ENCODE measurements around the gene CASTOR2.
"Not testable (repeated sequence)": the region's sequence is repeated elsewhere in the genome, so short reads cannot be mapped to it uniquely, and the experiment has no call there.

CASTOR2 gene

DNA sequence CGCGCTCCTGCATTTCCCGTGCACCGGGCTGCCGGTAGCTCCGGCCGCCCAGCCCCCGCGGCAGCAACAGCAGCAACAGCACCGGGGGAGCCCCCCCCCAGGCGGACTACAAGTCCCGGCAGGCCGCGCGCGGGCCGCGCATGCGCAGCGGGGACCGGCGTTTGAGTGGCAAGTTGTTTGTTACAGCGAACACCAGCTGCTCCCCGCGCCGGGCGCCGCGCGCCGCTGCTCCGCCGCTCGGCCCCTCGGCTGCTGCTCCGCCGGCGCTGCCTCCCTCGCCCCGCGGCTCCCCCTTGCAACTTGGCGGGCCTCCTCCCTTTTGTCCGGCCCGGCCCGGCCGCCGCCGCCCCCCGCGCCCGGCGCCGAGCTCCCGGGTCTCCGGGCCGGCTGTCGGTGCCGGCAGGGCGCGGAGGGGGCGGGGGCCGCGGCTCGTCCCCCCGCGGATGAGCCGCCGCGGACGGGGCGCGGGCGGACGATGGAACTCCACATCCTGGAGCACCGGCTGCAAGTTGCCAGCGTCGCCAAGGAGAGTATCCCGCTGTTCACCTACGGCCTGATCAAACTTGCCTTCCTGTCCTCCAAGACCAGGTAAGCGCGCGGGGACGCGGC, at the start of gene CASTOR2:
Gene CASTOR2, plus strand, starts transcription at position 195 of the 609 bp plus-strand sequence. Its CDS starts 281 bp downstream, at position 476.
- DNase-seq = not testable (repeated sequence)

DNA sequence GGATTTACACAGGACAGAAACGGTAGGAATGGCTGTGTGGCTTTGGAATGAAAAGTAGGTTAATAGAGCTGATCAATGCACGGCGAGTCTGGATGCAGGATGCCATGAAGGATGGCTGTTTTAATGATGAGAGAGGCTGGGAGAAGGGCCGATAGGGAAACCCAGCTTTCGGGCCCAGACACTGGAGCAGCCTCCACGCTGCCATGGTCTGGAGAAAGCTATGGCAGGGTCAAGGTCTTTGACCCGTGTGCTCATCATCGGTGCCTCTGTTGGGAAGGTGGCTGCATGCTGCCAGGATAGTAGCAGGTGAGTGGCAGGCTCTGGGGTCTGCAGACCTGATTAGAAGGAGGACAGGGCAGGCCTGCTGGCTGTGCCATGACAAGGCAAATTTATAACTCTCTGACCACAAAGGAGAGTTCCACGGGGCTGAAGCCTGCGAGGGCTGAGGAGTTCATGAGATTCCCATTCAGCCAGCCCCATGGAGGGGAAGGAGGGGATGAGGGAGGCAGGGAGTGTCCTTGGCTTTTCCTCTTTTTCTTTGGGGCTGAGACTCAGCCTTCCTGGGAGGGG, 42.1 kb upstream of the CASTOR2 start:
- not testable (repeated sequence) for DNase-seq

- not testable (repeated sequence) for DNase-seq
Observed at GRCh38 chr7:74923644-74924043, 40.9 kb upstream of the CASTOR2 start.

GRCh38 chr7:74926968-74927367, 37.5 kb upstream of the CASTOR2 start:
- DNase-seq = not testable (repeated sequence)

GRCh38 chr7:74931563-74932328, 32.8 kb upstream of the CASTOR2 start:
- not testable (repeated sequence) for DNase-seq

GRCh38 chr7:74939429-74939828, 25.1 kb upstream of the CASTOR2 start:
- DNase-seq = not testable (repeated sequence)

- not testable (repeated sequence) for DNase-seq
Observed at GRCh38 chr7:74941302-74942069, 23.0 kb upstream of the CASTOR2 start.

DNA sequence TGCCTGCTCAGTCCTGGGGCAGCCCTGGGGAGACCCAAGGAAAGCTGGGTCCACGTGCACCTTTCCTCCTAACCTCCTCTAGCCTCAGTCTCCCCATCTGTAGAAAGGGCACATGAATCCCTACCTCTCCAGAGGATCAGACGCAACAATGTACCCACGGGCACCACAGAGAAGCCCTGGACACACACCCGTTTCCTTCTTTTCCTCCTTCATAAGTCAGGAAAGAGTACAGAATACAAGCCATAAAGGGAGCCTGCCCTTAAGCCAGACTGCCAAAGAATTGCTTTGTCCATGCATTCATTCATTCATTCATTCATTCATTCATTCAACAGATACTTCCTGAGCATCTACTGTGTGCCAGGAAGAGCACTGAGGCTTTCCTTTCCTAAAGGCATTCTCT, 20.6 kb upstream of the CASTOR2 start:
- DNase-seq = not testable (repeated sequence)

- not testable (repeated sequence) for DNase-seq
Observed at GRCh38 chr7:74947741-74948140, 16.8 kb upstream of the CASTOR2 start.

DNA sequence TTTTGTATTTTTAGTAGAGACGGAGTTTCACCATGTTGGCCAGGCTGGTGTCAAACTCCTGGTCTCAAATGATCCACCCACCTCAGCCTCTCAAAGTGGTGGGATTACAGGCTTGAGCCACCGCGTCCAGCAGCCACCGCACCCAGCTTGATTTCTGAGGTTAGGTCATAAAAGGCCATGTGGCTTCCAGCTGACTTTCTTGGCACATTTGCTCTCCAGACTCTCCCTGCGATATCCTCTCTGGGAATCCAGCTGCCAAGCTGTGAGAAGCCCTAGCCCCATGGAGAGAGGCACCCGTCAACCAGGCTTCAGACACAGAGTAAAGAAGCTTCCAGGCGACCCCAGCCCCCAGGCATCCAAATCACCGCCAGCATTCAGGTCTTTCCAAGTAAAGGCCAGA, 10.7 kb upstream of the CASTOR2 start:
- DNase-seq = not testable (repeated sequence)

DNA sequence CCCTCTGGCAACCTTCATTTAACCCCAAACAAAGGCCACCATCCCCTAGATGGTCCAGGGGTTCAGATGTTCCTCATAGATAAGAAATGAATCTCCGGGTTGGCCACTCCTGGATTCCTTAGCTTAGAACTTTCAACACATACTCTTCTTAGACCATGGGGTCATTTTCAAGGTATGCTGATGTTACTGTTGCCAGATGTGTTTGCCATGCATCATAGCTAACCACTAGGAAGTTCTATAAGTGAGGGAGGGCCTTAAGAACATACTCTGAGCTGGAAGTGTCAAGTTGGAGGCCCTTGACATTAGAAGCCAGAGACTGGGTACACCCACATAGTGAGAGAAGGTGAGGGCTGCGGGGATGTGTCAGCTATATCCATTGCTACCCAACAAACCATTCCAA, 6.2 kb upstream of the CASTOR2 start:
- not testable (repeated sequence) for DNase-seq

- DNase-seq = not testable (repeated sequence)
Observed at GRCh38 chr7:74963704-74964510, 598 bp upstream of the CASTOR2 start.

DNA sequence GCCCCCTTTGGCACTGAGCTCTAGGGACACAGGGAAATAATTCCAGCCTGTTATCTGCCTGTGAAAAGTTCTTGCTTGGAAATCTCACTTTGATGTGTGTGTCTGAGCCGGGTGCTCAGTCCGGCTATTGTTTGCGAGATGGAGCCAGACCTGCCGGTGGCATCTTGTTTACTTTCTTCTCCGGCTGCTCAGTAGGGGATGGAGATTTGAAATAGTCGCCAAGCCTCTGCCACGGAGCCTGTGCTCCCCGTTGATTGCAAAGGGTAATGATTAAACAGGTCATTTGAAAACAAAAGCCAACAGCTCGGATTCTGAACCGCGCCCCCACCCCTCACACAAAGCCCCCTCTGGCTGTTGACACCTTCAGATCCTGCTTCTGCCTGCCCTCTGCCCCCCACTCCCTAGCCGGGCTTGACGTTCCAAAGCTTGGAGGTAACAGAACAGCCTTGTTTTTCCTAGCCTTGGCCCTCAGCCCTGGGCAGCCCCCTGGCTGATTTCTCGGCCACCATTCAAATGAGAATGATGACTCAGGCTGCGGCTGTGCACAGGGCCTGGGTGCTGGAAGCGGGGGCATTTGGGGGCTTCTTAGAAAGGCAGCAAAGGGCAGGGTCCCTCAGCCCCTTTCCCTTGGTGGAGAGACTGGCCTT, 1.8 kb downstream of the CASTOR2 start:
- DNase-seq = not testable (repeated sequence)

GRCh38 chr7:74966909-74967308, 2.4 kb downstream of the CASTOR2 start:
- DNase-seq = not testable (repeated sequence)

DNA sequence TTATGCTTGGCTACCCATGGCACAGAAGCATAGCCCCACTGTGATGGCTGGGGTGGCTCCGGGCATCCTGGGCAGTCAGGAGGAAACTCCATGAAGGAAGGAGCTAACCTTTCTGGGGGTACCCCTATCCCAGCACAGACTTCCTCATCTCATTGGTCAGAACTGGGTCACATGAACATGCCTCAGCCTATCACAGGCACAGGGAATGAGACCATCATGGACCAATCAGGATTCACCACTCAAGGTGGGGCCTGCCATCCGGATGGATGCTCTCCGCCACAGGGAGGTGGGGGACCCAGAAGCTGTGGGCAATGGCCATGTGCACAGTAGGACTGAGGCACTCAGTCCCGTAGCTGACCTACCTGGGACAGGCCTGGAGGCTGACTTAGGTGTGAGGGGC, 6.9 kb downstream of the CASTOR2 start:
- DNase-seq = not testable (repeated sequence)

DNA sequence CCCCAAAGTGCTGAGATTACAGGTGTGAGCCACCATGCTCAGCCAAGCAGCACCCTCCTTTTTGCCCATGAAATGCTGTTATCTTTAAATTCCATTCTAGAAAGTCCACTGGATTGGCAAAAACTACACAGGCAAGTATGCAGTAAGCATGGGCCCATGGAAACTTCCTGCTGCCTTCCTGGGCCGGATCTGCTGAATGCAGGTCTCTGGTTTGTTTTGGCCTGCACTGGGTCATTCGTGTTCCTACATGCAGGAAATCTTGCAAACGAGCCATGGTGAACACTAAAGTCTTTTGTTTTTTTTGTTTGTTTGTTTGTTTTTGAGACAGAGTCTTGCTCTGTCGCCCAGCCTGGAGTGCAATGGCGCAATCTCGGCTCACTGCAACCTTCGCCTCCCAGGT, 7.9 kb downstream of the CASTOR2 start:
- DNase-seq = not testable (repeated sequence)

- not testable (repeated sequence) for DNase-seq
Observed at GRCh38 chr7:74975959-74976358, 11.5 kb downstream of the CASTOR2 start.

DNA sequence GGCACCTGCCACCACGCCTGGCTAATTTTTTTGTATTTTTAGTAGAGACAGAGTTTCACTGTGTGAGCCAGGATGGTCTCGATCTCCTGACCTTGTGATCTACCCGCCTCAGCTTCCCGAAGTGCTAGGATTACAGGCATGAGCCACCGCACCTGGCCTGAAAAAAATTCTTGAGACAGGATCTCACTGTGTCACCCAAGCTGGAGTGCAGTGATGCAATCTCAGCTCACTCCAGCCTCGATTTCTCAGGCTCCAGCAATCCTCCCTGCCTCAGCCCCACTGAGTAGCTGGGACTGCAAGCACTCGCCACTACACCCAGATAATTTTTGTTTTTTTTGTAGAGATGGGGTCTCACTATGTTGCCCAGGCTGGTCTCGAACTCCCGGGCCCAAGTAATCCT, 13.0 kb downstream of the CASTOR2 start:
- DNase-seq = not testable (repeated sequence)

DNA sequence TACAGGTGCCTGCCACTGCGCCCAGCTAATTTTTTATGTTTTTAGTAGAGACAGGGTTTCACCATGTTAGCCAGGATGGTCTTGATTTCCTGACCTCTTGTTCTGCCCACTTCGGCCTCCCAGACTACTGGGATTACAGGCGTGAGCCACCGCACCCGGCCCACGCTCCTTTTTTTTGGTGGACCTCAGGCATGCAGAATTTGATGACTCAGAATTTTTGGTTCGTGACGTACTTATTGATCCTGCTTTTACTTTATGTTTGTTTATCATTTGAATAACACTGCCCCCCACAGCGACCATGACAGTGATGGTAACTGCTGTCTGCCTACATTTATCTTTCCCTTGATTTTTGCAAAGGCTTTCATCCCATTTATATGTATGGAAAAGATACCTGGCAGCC, 23.9 kb downstream of the CASTOR2 start:
- not testable (repeated sequence) for DNase-seq

GRCh38 chr7:74993121-74993520, 28.6 kb downstream of the CASTOR2 start:
- DNase-seq = no peak

DNA sequence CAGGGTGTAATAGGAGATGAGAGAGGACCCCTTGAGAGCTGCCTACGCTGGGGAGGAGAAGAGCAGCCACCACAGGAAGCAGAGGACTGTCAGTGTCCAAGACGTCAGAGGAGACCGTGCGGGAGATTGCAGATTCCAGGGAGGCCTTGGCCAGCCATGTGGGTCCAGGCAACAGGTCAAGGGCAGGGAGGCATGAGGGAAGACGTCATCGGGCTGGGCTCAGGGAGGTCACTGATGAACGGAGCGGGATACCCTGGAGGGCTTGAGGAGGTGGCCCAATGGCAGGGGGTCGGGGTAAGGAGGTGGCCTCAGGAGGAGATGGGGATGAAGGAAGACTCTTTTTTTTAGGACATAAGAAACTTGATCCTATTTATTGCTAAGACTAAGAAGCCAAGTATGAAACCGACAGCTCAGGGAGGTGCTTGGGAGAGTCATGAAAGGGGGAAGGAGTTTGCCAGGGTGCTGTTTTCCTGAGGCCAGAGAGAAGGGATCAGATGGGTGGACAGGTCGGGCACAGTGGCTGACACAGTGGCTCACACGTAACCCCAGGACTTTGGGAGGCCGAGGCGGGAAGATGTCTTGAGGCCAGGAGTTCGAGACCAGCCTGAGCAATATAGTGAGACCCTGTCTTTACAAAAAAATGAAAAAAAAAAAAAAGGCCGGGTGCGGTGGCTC, 30.5 kb downstream of the CASTOR2 start:
- DNase-seq = not testable (repeated sequence)

Data from EL (cell line).